Measurements from ENCODE around the gene VCAN. TPM values are rescaled to one million over a fixed set of nuclear protein-coding genes. Genes with fewer than 3 reads are reported as not detected.
A peak's percentile ranks its signal among the peaks of the same experiment; 100 is the strongest.

Gene VCAN
- total RNA-seq, 6 donors from 2014 or later = 73.3 to 254 (median 121) TPM

GRCh38 chr5:83527722-83528438 is 56.3 kb downstream of the VCAN start:
- Histone ChIP-seq H3K27ac (no peak overlapping the region), H3K9me3 (no peaks in the 10 kb centered on the region), H3K36me3 (no peaks in the 10 kb centered on the region), H3K27me3 (no peaks in the 10 kb centered on the region), H3K4me1 (no peaks in the 10 kb centered on the region), H3K4me3 (no peak overlapping the region)
- DNase-seq (no peak), ATAC-seq (ENCODE audit: low FRiP score in 2 of 2) (no peak)
- WGBS, 2 donors = 61 to 76% methylated on average over 4 of the region's 4 CpGs
- TF ChIP-seq POLR2A (IDR thresholded peaks at IDR 0.05) = no peak
- no peak for TF ChIP-seq EP300 (IDR thresholded peaks at IDR 0.05)

GRCh38 chr5:83528439-83528769 is 56.9 kb downstream of the VCAN start:
- Histone ChIP-seq H3K27me3 (no peaks in the 10 kb centered on the region), H3K9me3 (no peaks in the 10 kb centered on the region), H3K4me3 (no peak overlapping the region), H3K27ac (no peak overlapping the region), H3K4me1 (no peaks in the 10 kb centered on the region), H3K36me3 (no peaks in the 10 kb centered on the region)
- TF ChIP-seq POLR2AphosphoS5 (IDR thresholded peaks at IDR 0.05) (no peak), POLR2A (IDR thresholded peaks at IDR 0.05) (no peak), EP300 (IDR thresholded peaks at IDR 0.05) (no peak)
- TF ChIP-seq, protein P1, sequence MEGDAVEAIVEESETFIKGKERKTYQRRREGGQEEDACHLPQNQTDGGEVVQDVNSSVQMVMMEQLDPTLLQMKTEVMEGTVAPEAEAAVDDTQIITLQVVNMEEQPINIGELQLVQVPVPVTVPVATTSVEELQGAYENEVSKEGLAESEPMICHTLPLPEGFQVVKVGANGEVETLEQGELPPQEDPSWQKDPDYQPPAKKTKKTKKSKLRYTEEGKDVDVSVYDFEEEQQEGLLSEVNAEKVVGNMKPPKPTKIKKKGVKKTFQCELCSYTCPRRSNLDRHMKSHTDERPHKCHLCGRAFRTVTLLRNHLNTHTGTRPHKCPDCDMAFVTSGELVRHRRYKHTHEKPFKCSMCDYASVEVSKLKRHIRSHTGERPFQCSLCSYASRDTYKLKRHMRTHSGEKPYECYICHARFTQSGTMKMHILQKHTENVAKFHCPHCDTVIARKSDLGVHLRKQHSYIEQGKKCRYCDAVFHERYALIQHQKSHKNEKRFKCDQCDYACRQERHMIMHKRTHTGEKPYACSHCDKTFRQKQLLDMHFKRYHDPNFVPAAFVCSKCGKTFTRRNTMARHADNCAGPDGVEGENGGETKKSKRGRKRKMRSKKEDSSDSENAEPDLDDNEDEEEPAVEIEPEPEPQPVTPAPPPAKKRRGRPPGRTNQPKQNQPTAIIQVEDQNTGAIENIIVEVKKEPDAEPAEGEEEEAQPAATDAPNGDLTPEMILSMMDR (IDR thresholded peaks at IDR 0.05) = no peak
- WGBS, 2 donors = 66 to 94% methylated on average over 2 of the region's 2 CpGs
- DNase-seq = no peak
- ATAC-seq (ENCODE audit: low FRiP score in 2 of 2) = no peak

- whole genome bisulfite sequencing, 2 donors = 64% methylated on average over 2 of the region's 2 CpGs
- no peak for ATAC-seq (ENCODE audit: low FRiP score in 2 of 2)
- TF ChIP-seq, protein P1 (IDR thresholded peaks at IDR 0.05) = no peak
These were observed 58.6 kb downstream of the VCAN start for GRCh38 chr5:83530193-83530592.

DNA sequence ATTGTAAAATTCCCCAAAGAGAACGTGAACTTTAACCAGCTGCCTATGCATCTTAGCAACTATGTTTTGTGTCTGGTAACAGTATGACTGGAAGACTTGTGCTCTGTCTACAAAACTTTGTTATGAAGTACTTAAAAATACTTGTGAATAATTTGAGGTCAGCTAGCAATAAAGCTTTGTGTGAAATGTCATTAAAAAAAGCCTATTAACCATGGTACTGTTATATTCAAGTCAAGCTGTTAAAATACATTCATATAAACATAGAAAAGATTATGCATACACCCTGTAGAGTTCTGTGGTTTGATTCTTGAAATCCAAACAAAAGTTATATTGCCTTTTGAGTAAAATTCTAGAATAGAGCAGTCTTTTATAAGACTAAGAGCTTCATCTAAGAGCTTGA is 60.1 kb downstream of the VCAN start:
- H3K9me3 ChIP-seq = no peaks in the 10 kb centered on the region
- ATAC-seq (ENCODE audit: low FRiP score in 2 of 2) = no peak
- 90 to 91% methylated on average over 1 of the region's 1 CpG for WGBS, 2 donors
- TF ChIP-seq POLR2AphosphoS5 (IDR thresholded peaks at IDR 0.05) (no peak), EP300 (IDR thresholded peaks at IDR 0.05) (no peak), POLR2A (IDR thresholded peaks at IDR 0.05) (no peak)
- TF ChIP-seq, protein P1 (IDR thresholded peaks at IDR 0.05) = no peak
- H3K4me1 ChIP-seq = no peaks in the 10 kb centered on the region
- no peak for DNase-seq
- no peaks in the 10 kb centered on the region for H3K36me3 ChIP-seq
- no peak overlapping the region for H3K4me3 ChIP-seq
- H3K27ac ChIP-seq = no peak overlapping the region
- no peaks in the 10 kb centered on the region for H3K27me3 ChIP-seq

More at GRCh38 chr5:83530193-83530592, 58.6 kb downstream of the VCAN start:
- Histone ChIP-seq H3K27me3 (no peaks in the 10 kb centered on the region), H3K4me1 (no peaks in the 10 kb centered on the region), H3K36me3 (no peaks in the 10 kb centered on the region), H3K4me3 (no peak overlapping the region), H3K27ac (no peak overlapping the region), H3K9me3 (no peaks in the 10 kb centered on the region)
- DNase-seq = no peak

- no peak overlapping the region for H3K4me3 ChIP-seq
- no peaks in the 10 kb centered on the region for H3K4me1 ChIP-seq
- no peak overlapping the region for H3K27ac ChIP-seq
- H3K36me3 ChIP-seq = no peaks in the 10 kb centered on the region
- no peaks in the 10 kb centered on the region for H3K9me3 ChIP-seq
- WGBS, 2 donors = 76 to 81% methylated on average over 4 of the region's 4 CpGs
- no peak for DNase-seq
- peak in 1 of 2 donors; percentile 14 for ATAC-seq (ENCODE audit: low FRiP score in 2 of 2)
- no peaks in the 10 kb centered on the region for H3K27me3 ChIP-seq
- TF ChIP-seq EP300 (IDR thresholded peaks at IDR 0.05) (no peak), POLR2AphosphoS5 (IDR thresholded peaks at IDR 0.05) (no peak), POLR2A (IDR thresholded peaks at IDR 0.05) (no peak)
- TF ChIP-seq, protein P1 (IDR thresholded peaks at IDR 0.05) = no peak
These were observed 67.4 kb downstream of the VCAN start for GRCh38 chr5:83538786-83539462.
